K562 (cell line): Measurements from ENCODE around the gene CEP120. TPM values are rescaled to one million over a fixed set of nuclear protein-coding genes. Genes with fewer than 3 reads are reported as not detected.

ENCODE experiments used
- ATAC-seq: fragments of 200-7000 bp; cut with Tn5 transposase; 3 replicates; pipeline ENCODE4 v1.9.1; 2020; ENCODE audit warnings: moderate library complexity
- BruUV-seq: library from RNA; stranded (reverse); fragments of 400-500 nt; replicated peaks from 2 replicates; lab custom pipeline; 2021; lab: Mats Ljungman, UMichigan
- CTCF ChIA-PET: fragments of 300-600 bp; formaldehyde crosslinking; extraction: SDS; loops from one replicate; lab custom pipeline; 2021; ENCODE audit warnings: low intra/inter-chr PET ratio; lab: Yijun Ruan, JAX
- POLR2A ChIA-PET: fragments of 300-600, 350-650 bp; sonication (Branson Sonifier 250); formaldehyde crosslinking; extraction: SDS; loops from one replicate; lab custom pipeline; 2021; ENCODE audit warnings: antibody characterized with exemption, inconsistent platforms; lab: Yijun Ruan, JAX
- DNase-seq, 4 experiments: peaks; one replicate each; pipeline versions ENCODE4 v3.0.0 to v3.0.0-alpha.2; 2011 to 2018; ENCODE audit warnings: low spot score in 3 of 4, mixed read lengths in 3 of 4; ENCODE audit errors: extremely low read depth in 1 of 4
- FAIRE-seq: peaks from 2 replicates; lab custom pipeline; 2011; peaks lifted over from hg19 to GRCh38; lab: Jason Lieb, UNC
- H2AFZ ChIP-seq: 2 replicates; pipeline ENCODE4 v1.6.0; 2011; ENCODE audit warnings: low read depth, low read length, control low read depth, inconsistent platforms
- H3K27ac ChIP-seq: fragments of 200-600 bp; 3 replicates; pipeline ENCODE4 v1.8.0; 2011; ENCODE audit warnings: low read depth, mild to moderate bottlenecking, control low read depth, inconsistent platforms, low read length, moderate library complexity, mixed read lengths; ENCODE audit errors: extremely low read depth
- H3K27me3 ChIP-seq, 2 experiments: fragments of 300-600 bp in 1 of 2; 2 replicates in 1 of 2; 3 replicates in 1 of 2; pipeline versions ENCODE4 v1.6.0 to v1.8.0; 2011; ENCODE audit warnings: inconsistent platforms in 2 of 2, low read length in 2 of 2, mild to moderate bottlenecking in 1 of 2, mixed read lengths in 1 of 2, moderate library complexity in 1 of 2; ENCODE audit not compliant: control insufficient read depth in 2 of 2, insufficient read depth in 2 of 2
- H3K36me3 ChIP-seq: fragments of 300-600 bp; 3 replicates; pipeline ENCODE4 v1.8.0; 2011; ENCODE audit warnings: mild to moderate bottlenecking, low read length, inconsistent platforms; ENCODE audit not compliant: control insufficient read depth, insufficient read depth
- H3K4me1 ChIP-seq, 2 experiments: fragments of 200-600 bp in 1 of 2; replicated peaks in 1 of 2; 2 replicates in 1 of 2; 3 replicates in 1 of 2; pipeline versions ENCODE4 v1.5.1 to v1.8.0; 2011; ENCODE audit warnings: inconsistent platforms in 2 of 2, low read length in 2 of 2, mild to moderate bottlenecking in 1 of 2, mixed read lengths in 1 of 2, moderate library complexity in 1 of 2; ENCODE audit not compliant: control insufficient read depth in 2 of 2, insufficient read depth in 2 of 2
- H3K4me2 ChIP-seq: 2 replicates; pipeline ENCODE4 v1.6.1; 2011; ENCODE audit warnings: low read length, control low read depth, inconsistent platforms, mixed read lengths; ENCODE audit not compliant: insufficient read depth
- H3K4me3 ChIP-seq: fragments of 200-600 bp; sonication (generic), shearing (Covaris generic); 2 replicates; pipeline ENCODE4 v1.5.1; 2016; ENCODE audit warnings: control low read depth, inconsistent platforms
- H3K79me2 ChIP-seq: fragments of 200-600 bp; 3 replicates; pipeline ENCODE4 v1.8.0; 2011; ENCODE audit warnings: low read length, inconsistent platforms; ENCODE audit not compliant: control insufficient read depth, insufficient read depth
- H3K9ac ChIP-seq, 2 experiments: 2 replicates each; pipeline versions ENCODE4 v1.6.0 to v1.6.1; 2011; ENCODE audit warnings: low read depth in 2 of 2, low read length in 2 of 2, control low read depth in 1 of 2, inconsistent platforms in 1 of 2, mild to moderate bottlenecking in 1 of 2, mixed read lengths in 1 of 2; ENCODE audit not compliant: insufficient read depth in 1 of 2
- H3K9me1 ChIP-seq: one replicate; pipeline ENCODE4 v1.6.0; 2011; ENCODE audit warnings: inconsistent platforms, mild to moderate bottlenecking, low read length, moderate library complexity; ENCODE audit not compliant: control insufficient read depth, insufficient read depth
- H3K9me3 ChIP-seq: replicated peaks from 2 replicates; pipeline ENCODE4 v1.5.1; 2011; ENCODE audit warnings: low read depth, low read length, inconsistent platforms; ENCODE audit not compliant: control insufficient read depth, insufficient read depth
- H4K20me1 ChIP-seq: replicated peaks from 2 replicates; pipeline ENCODE4 v1.6.1; 2011; ENCODE audit warnings: low read length, inconsistent platforms, mixed read lengths; ENCODE audit not compliant: control insufficient read depth, insufficient read depth
- ATF7 ChIP-seq: fragments of 450-650 bp; IDR thresholded peaks from 2 replicates; pipeline ENCODE4 v1.7.1; 2014; ENCODE audit warnings: mild to moderate bottlenecking, moderate library complexity
- C11orf30 ChIP-seq: fragments of 450-650 bp; IDR thresholded peaks from 2 replicates; pipeline ENCODE4 v1.6.1; 2016; ENCODE audit warnings: low read depth, mild to moderate bottlenecking
- CHD1 ChIP-seq: fragments of 200-600 bp; sonication (generic); IDR thresholded peaks from one replicate; pipeline ENCODE4 v1.6.1; 2012; ENCODE audit warnings: mild to moderate bottlenecking, moderate library complexity, low read length, inconsistent platforms
- ESRRA ChIP-seq: fragments of 450-650 bp; IDR thresholded peaks from 2 replicates; pipeline ENCODE4 v1.6.1; 2014; ENCODE audit warnings: low read depth, mild to moderate bottlenecking, moderate library complexity, borderline replicate concordance
- FOXK2 ChIP-seq, 2 experiments: fragments of 450-650 bp; IDR thresholded peaks in 1 of 2; conservative IDR thresholded peaks in 1 of 2; 2 replicates each; pipeline ENCODE4 v1.6.1; 2016; ENCODE audit warnings: low read depth in 2 of 2, mild to moderate bottlenecking in 1 of 2
- HDAC1 ChIP-seq, 2 experiments: fragments of 450-650 bp; IDR thresholded peaks; 2 replicates each; pipeline ENCODE4 v1.6.1; 2016 to 2017; ENCODE audit warnings: inconsistent platforms in 1 of 2, mild to moderate bottlenecking in 1 of 2, moderate library complexity in 1 of 2
- HDAC2 ChIP-seq: fragments of 450-650 bp; IDR thresholded peaks from 2 replicates; pipeline ENCODE4 v1.6.1; 2016; ENCODE audit warnings: mild to moderate bottlenecking
- POLR3A ChIP-seq: IDR thresholded peaks from 2 replicates; pipeline ENCODE4 v1.6.1; 2011; ENCODE audit warnings: borderline replicate concordance, mild to moderate bottlenecking, moderate library complexity; ENCODE audit not compliant: insufficient read length, insufficient read depth; ENCODE audit errors: extremely low read depth
- RBM25 ChIP-seq: fragments of 200-400 bp; formaldehyde crosslinking; IDR thresholded peaks from 2 replicates; pipeline ENCODE4 v1.6.1; 2018; ENCODE audit warnings: low read length, low read depth, moderate library complexity; ENCODE audit not compliant: severe bottlenecking
- WHSC1 ChIP-seq: IDR thresholded peaks from one replicate; pipeline ENCODE4 v1.6.1; 2012; ENCODE audit warnings: low read length, control low read depth, inconsistent platforms
- ZNF695 ChIP-seq: fragments of 450-650 bp; formaldehyde crosslinking; IDR thresholded peaks from 2 replicates; pipeline ENCODE4 v1.4.0; 2020; ENCODE audit warnings: mild to moderate bottlenecking, moderate library complexity
- WGBS: fragments of 100-300 bp; shearing (Covaris generic); methylation state at CpG from one replicate; pipeline ENCODE4 v1.1.6; 2016; ENCODE audit warnings: low coverage, mixed read lengths; ENCODE audit not compliant: insufficient coverage; ENCODE audit errors: missing lambda C conversion rate; 5-methylcytosine and 5-hydroxymethylcytosine counted together
- in situ Hi-C: fragments of 300-500 bp; cut with MboI; formaldehyde crosslinking; loops from 4 replicates; pipeline ENCODE4 v1.15.0; 2018; ENCODE audit warnings: inconsistent platforms, mixed read lengths
- intact Hi-C: fragments of 100-400 bp; cut with micrococcal nuclease; formaldehyde crosslinking; loops from 2 replicates; pipeline ENCODE4 v1.14.2; 2022
- polyA plus RNA-seq, 8 experiments: library from polyadenylated mRNA; depleted of rRNA in 4 of 8; stranded (reverse) in 5 of 8; unstranded in 3 of 8; fragments of >200 nt; fragmentation: Nextera tagmentation in 2 of 8; fragmentation: Illumina TruSeq in 1 of 8; extraction: Ambion mirVana in 2 of 8; extraction: Trizol in 1 of 8; gene quantifications; 2 replicates each; pipeline versions ENCODE4 v1.2.1 to v1.2.3, GENCODE V29; 2011 to 2014; ENCODE audit warnings: inconsistent platforms in 1 of 8, missing spikeins in 1 of 8
- total RNA-seq, 7 experiments: library from RNA; depleted of rRNA in 6 of 7; stranded (reverse); fragments of >200 nt in 6 of 7; fragmentation: Illumina TruSeq in 2 of 7; extraction: Trizol in 2 of 7; gene quantifications; 2 replicates each; pipeline versions ENCODE4 v1.2.1 to v1.2.3, GENCODE V29; 2011 to 2021; ENCODE audit warnings: low replicate concordance in 1 of 7
- TF ChIP-seq, protein P1 (sequence below): fragments of 150-350 bp; IDR thresholded peaks from 2 replicates; pipeline ENCODE4 v1.6.1; 2014; ENCODE audit warnings: low read depth, mild to moderate bottlenecking, low read length, borderline replicate concordance
- TF ChIP-seq, protein P2 (sequence below): sonication (generic); formaldehyde crosslinking; IDR thresholded peaks from 2 replicates; pipeline ENCODE4 v1.9.0; 2022; ENCODE audit warnings: mild to moderate bottlenecking, missing genetic modification reagents
- TF ChIP-seq, protein P3 (sequence below): fragments of 250-450 bp; sonication (Bioruptor Pico); IDR thresholded peaks from 2 replicates; pipeline ENCODE4 v1.8.0; 2022; ENCODE audit warnings: moderate library complexity, mild to moderate bottlenecking, inconsistent platforms
- TF ChIP-seq, protein P4 (sequence below): sonication (generic); formaldehyde crosslinking; IDR thresholded peaks from 2 replicates; pipeline ENCODE4 v1.8.1; 2023; ENCODE audit warnings: missing genetic modification reagents, mild to moderate bottlenecking, borderline replicate concordance

Gene CEP120
- total and polyA plus RNA-seq, 9 of the 15 experiments (the other 6 are each of a cell fraction or from before 2014, with no cell fraction given), result 3.3 to 24.9 (median 14.4) TPM

DNA sequence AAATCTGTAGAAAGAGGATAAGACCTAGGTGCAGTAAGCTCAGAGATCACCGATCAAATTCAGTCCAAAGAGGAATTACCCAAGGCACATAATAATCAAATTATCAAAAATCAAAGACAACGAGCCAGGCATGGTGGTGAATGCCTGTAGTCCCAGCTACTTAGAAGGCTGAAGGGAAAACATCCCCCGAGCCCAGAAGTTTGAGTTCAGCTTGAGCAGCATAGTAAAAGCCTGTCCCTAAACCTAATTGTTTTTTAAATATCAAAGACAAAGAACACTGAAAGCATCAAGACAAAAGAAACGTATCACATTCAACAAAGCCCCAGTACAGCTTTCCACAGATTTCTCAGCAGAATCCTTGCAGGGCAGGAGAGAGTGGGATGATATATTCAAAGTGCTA is 122.9 kb downstream of the CEP120 start:
- no peak overlapping the region for H3K4me2 ChIP-seq
- ATAC-seq (no peak), FAIRE-seq (no peak), DNase-seq (no peak)
- H3K9ac ChIP-seq, result no peak overlapping the region
- H3K9me1 ChIP-seq, result no peaks in the 10 kb centered on the region
- no peaks in the 10 kb centered on the region for H3K9me3 ChIP-seq
- intact Hi-C loops (no loop called here), in situ Hi-C loops (no loop called here)
- H3K79me2 ChIP-seq, result no peaks in the 10 kb centered on the region
- POLR2A ChIA-PET, result interaction anchor here (1.2 kb wide), 1 partner anchor 11 kb away, joined by 3 read pairs; no protein-coding TSS in a partner anchor
- no peak overlapping the region for H2AFZ ChIP-seq
- H3K27ac ChIP-seq, result no peak overlapping the region
- WGBS, result 0% methylated on average over 4 of the region's 4 CpGs
- no peaks in the 10 kb centered on the region for H3K36me3 ChIP-seq
- no peak overlapping the region for H3K4me3 ChIP-seq
- no peaks in the 10 kb centered on the region for H3K4me1 ChIP-seq
- H3K27me3 ChIP-seq, result no peaks in the 10 kb centered on the region
- H4K20me1 ChIP-seq, result no peaks in the 10 kb centered on the region
- BruUV-seq, result no TSS peak
- CTCF ChIA-PET, result no interaction called here
- TF ChIP-seq HDAC2, result no peak
- TF ChIP-seq, protein P1, sequence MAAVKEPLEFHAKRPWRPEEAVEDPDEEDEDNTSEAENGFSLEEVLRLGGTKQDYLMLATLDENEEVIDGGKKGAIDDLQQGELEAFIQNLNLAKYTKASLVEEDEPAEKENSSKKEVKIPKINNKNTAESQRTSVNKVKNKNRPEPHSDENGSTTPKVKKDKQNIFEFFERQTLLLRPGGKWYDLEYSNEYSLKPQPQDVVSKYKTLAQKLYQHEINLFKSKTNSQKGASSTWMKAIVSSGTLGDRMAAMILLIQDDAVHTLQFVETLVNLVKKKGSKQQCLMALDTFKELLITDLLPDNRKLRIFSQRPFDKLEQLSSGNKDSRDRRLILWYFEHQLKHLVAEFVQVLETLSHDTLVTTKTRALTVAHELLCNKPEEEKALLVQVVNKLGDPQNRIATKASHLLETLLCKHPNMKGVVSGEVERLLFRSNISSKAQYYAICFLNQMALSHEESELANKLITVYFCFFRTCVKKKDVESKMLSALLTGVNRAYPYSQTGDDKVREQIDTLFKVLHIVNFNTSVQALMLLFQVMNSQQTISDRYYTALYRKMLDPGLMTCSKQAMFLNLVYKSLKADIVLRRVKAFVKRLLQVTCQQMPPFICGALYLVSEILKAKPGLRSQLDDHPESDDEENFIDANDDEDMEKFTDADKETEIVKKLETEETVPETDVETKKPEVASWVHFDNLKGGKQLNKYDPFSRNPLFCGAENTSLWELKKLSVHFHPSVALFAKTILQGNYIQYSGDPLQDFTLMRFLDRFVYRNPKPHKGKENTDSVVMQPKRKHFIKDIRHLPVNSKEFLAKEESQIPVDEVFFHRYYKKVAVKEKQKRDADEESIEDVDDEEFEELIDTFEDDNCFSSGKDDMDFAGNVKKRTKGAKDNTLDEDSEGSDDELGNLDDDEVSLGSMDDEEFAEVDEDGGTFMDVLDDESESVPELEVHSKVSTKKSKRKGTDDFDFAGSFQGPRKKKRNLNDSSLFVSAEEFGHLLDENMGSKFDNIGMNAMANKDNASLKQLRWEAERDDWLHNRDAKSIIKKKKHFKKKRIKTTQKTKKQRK, result no peak
- no peak for TF ChIP-seq HDAC1 (IDR thresholded peaks at IDR 0.05)
- TF ChIP-seq RBM25, result no peak
- no peak for TF ChIP-seq WHSC1
- TF ChIP-seq, protein P2, sequence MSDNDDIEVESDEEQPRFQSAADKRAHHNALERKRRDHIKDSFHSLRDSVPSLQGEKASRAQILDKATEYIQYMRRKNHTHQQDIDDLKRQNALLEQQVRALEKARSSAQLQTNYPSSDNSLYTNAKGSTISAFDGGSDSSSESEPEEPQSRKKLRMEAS (CRISPR knock-in tag), result no peak
- TF ChIP-seq FOXK2 (conservative IDR thresholded peaks at IDR 0.05 in 1 of 2, IDR thresholded peaks at IDR 0.05 in 1 of 2; ENCODE audit: low read depth in 2 of 2), result no peak
- TF ChIP-seq ESRRA, result no peak
- no peak for TF ChIP-seq ZNF695
- TF ChIP-seq, protein P3, sequence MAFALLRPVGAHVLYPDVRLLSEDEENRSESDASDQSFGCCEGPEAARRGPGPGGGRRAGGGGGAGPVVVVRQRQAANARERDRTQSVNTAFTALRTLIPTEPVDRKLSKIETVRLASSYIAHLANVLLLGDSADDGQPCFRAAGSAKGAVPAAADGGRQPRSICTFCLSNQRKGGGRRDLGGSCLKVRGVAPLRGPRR (CRISPR knock-in tag), result no peak
- no peak for TF ChIP-seq POLR3A
- TF ChIP-seq CHD1, result no peak
- TF ChIP-seq, protein P4, sequence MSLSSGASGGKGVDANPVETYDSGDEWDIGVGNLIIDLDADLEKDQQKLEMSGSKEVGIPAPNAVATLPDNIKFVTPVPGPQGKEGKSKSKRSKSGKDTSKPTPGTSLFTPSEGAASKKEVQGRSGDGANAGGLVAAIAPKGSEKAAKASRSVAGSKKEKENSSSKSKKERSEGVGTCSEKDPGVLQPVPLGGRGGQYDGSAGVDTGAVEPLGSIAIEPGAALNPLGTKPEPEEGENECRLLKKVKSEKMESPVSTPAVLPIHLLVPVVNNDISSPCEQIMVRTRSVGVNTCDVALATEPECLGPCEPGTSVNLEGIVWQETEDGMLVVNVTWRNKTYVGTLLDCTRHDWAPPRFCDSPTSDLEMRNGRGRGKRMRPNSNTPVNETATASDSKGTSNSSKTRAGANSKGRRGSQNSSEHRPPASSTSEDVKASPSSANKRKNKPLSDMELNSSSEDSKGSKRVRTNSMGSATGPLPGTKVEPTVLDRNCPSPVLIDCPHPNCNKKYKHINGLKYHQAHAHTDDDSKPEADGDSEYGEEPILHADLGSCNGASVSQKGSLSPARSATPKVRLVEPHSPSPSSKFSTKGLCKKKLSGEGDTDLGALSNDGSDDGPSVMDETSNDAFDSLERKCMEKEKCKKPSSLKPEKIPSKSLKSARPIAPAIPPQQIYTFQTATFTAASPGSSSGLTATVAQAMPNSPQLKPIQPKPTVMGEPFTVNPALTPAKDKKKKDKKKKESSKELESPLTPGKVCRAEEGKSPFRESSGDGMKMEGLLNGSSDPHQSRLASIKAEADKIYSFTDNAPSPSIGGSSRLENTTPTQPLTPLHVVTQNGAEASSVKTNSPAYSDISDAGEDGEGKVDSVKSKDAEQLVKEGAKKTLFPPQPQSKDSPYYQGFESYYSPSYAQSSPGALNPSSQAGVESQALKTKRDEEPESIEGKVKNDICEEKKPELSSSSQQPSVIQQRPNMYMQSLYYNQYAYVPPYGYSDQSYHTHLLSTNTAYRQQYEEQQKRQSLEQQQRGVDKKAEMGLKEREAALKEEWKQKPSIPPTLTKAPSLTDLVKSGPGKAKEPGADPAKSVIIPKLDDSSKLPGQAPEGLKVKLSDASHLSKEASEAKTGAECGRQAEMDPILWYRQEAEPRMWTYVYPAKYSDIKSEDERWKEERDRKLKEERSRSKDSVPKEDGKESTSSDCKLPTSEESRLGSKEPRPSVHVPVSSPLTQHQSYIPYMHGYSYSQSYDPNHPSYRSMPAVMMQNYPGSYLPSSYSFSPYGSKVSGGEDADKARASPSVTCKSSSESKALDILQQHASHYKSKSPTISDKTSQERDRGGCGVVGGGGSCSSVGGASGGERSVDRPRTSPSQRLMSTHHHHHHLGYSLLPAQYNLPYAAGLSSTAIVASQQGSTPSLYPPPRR (CRISPR knock-in tag), result no peak
- TF ChIP-seq C11orf30, result no peak
- no peak for TF ChIP-seq ATF7
